Calu3 (cell line): ENCODE measurements around the gene SLBP. TPM values are rescaled to one million over a fixed set of nuclear protein-coding genes. Genes with fewer than 3 reads are reported as not detected.

ENCODE experiments used
- BruUV-seq: library from RNA; stranded (reverse); fragments of 400-500 nt; replicated peaks from 2 replicates; lab custom pipeline; 2021; lab: Mats Ljungman, UMichigan
- CTCF ChIA-PET: fragments of 300-600 bp; sonication (Branson Sonifier 250); formaldehyde crosslinking; loops from one replicate; lab custom pipeline; 2022; ENCODE audit warnings: antibody characterized with exemption; lab: Charles Lee
- DNase-seq: peaks from one replicate; pipeline ENCODE4 v3.0.0; 2022
- H3K27ac Mint-ChIP-seq: one replicate; pipeline ENCODE4 v1.8.0; 2022; ENCODE audit warnings: mixed read lengths; ENCODE audit not compliant: unreplicated experiment
- H3K27me3 Mint-ChIP-seq: one replicate; pipeline ENCODE4 v1.8.0; 2022; ENCODE audit warnings: mixed read lengths; ENCODE audit not compliant: unreplicated experiment
- H3K36me3 Mint-ChIP-seq: one replicate; pipeline ENCODE4 v1.8.0; 2022; ENCODE audit warnings: mild to moderate bottlenecking, moderate library complexity, mixed read lengths; ENCODE audit not compliant: insufficient read depth, unreplicated experiment
- H3K4me1 Mint-ChIP-seq: one replicate; pipeline ENCODE4 v1.8.0; 2022; ENCODE audit warnings: mild to moderate bottlenecking, low read depth, mixed read lengths; ENCODE audit not compliant: unreplicated experiment
- H3K4me3 Mint-ChIP-seq: one replicate; pipeline ENCODE4 v1.8.0; 2022; ENCODE audit warnings: mild to moderate bottlenecking, low read depth, moderate library complexity, mixed read lengths; ENCODE audit not compliant: unreplicated experiment
- H3K9me3 Mint-ChIP-seq: one replicate; pipeline ENCODE4 v1.8.0; 2022; ENCODE audit warnings: low read depth, mixed read lengths; ENCODE audit not compliant: unreplicated experiment
- intact Hi-C: fragments of 100-400 bp; cut with micrococcal nuclease; formaldehyde crosslinking; loops from one replicate; pipeline ENCODE4 v1.10.0; 2022; ENCODE audit not compliant: unreplicated experiment
- total RNA-seq: library from RNA; stranded (reverse); gene quantifications from 2 replicates; pipeline ENCODE4 v1.2.3, GENCODE V29; 2022
- TF ChIP-seq, protein P1 (sequence below): fragments of 200-600 bp; IDR thresholded peaks from one replicate; pipeline ENCODE4 v1.8.0; 2022; ENCODE audit warnings: antibody characterized with exemption; ENCODE audit not compliant: unreplicated experiment

Gene SLBP
- total RNA-seq, 1 experiment from 2014 or later = 46.1 TPM

DNA sequence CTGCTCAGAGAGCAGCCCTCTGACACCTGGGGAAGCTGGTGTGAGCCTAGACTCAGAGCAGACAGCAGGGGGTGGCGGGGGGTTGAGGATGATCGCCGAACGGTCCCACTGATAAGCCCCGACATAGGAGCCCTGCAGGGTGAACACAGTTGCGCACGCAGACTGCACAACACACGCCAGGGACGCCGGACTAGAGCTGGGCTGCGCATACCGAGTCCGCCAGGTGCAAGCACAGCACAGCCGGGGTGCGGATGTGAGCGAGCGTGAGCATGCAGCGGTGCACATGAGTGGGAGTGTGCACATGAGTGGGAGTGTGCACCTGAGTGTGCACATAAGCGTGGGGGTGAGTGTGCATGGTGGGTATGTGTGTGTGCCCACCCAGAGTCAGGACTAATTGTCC lies 64.7 kb downstream of the SLBP start:
- no peak for DNase-seq
- no peaks in the 10 kb centered on the region for H3K27me3 Mint-ChIP-seq
- H3K4me3 Mint-ChIP-seq = no peak overlapping the region
- CTCF ChIA-PET = no interaction called here
- no peak overlapping the region for H3K27ac Mint-ChIP-seq
- TF ChIP-seq, protein P1, sequence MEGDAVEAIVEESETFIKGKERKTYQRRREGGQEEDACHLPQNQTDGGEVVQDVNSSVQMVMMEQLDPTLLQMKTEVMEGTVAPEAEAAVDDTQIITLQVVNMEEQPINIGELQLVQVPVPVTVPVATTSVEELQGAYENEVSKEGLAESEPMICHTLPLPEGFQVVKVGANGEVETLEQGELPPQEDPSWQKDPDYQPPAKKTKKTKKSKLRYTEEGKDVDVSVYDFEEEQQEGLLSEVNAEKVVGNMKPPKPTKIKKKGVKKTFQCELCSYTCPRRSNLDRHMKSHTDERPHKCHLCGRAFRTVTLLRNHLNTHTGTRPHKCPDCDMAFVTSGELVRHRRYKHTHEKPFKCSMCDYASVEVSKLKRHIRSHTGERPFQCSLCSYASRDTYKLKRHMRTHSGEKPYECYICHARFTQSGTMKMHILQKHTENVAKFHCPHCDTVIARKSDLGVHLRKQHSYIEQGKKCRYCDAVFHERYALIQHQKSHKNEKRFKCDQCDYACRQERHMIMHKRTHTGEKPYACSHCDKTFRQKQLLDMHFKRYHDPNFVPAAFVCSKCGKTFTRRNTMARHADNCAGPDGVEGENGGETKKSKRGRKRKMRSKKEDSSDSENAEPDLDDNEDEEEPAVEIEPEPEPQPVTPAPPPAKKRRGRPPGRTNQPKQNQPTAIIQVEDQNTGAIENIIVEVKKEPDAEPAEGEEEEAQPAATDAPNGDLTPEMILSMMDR = no peak
- BruUV-seq = no TSS peak
- no peaks in the 10 kb centered on the region for H3K36me3 Mint-ChIP-seq
- intact Hi-C loops = no loop called here
- no peaks in the 10 kb centered on the region for H3K4me1 Mint-ChIP-seq
- H3K9me3 Mint-ChIP-seq = no peaks in the 10 kb centered on the region

GRCh38 chr4:1646690-1647089 lies 65.4 kb downstream of the SLBP start:
- Mint-ChIP-seq H3K4me1 (no peaks in the 10 kb centered on the region), H3K27ac (no peak overlapping the region), H3K27me3 (no peaks in the 10 kb centered on the region), H3K4me3 (no peak overlapping the region), H3K36me3 (peaks cover 2% of the 10 kb centered on the region), H3K9me3 (no peaks in the 10 kb centered on the region)
- CTCF ChIA-PET = no interaction called here
- DNase-seq = no peak
- TF ChIP-seq, protein P1 = no peak
- no TSS peak for BruUV-seq
- intact Hi-C loops = no loop called here

- Mint-ChIP-seq H3K9me3 (no peaks in the 10 kb centered on the region), H3K4me1 (no peaks in the 10 kb centered on the region), H3K27me3 (no peaks in the 10 kb centered on the region), H3K27ac (no peak overlapping the region), H3K36me3 (peaks cover 4% of the 10 kb centered on the region), H3K4me3 (no peak overlapping the region)
- CTCF ChIA-PET = interaction anchor here (0.6 kb wide), 1 partner anchor 37 kb away, joined by 4 read pairs; no protein-coding TSS in a partner anchor
- TF ChIP-seq, protein P1 = no peak
- no TSS peak for BruUV-seq
- intact Hi-C loops = no loop called here
- no peak for DNase-seq
Observed at GRCh38 chr4:1644891-1645657, 67.0 kb downstream of the SLBP start.

GRCh38 chr4:1643971-1644735 lies 68.0 kb downstream of the SLBP start:
- CTCF ChIA-PET = interaction anchor here (0.6 to 0.7 kb wide), 2 partner anchors 38 to 59 kb away, joined by 4 to 5 read pairs; no protein-coding TSS in a partner anchor
- H3K36me3 Mint-ChIP-seq = peaks cover 4% of the 10 kb centered on the region
- no peak for DNase-seq
- intact Hi-C loops = no loop called here
- H3K4me1 Mint-ChIP-seq = no peaks in the 10 kb centered on the region
- no peak overlapping the region for H3K4me3 Mint-ChIP-seq
- no peak overlapping the region for H3K27ac Mint-ChIP-seq
- no peaks in the 10 kb centered on the region for H3K27me3 Mint-ChIP-seq
- TF ChIP-seq, protein P1 = no peak
- BruUV-seq = no TSS peak
- H3K9me3 Mint-ChIP-seq = no peaks in the 10 kb centered on the region

Other genes starting within 250 kb of the SLBP start
- gene FAM53A, start 28.0 kb downstream of the SLBP start, total RNA-seq = 5.3 and 7.3 TPM in 2 replicates
- gene TMEM129, start 9.0 kb upstream of the SLBP start, total RNA-seq = 29.8 and 31.0 TPM in 2 replicates
- 89.6 and 95.9 TPM in 2 replicates for gene TACC3, start 9.2 kb upstream of the SLBP start, total RNA-seq
- 34.3 and 47.5 TPM in 2 replicates for gene FGFR3, start 81.0 kb upstream of the SLBP start, total RNA-seq
- gene LETM1, start 143.8 kb upstream of the SLBP start, total RNA-seq = 47.2 and 56.7 TPM in 2 replicates
- gene NSD2, start 159.1 kb upstream of the SLBP start, total RNA-seq = 96.0 and 104 TPM in 2 replicates